GM18502 (cell line): ENCODE results near the gene AHRR.
"Not testable (repeated sequence)": the region's sequence is repeated elsewhere in the genome, so short reads cannot be mapped to it uniquely, and the experiment has no call there.

Source experiments
- ATAC-seq: cut with Tn5 transposase; IDR thresholded peaks from one replicate; pipeline ENCODE4 v1.9.1; 2021; ENCODE audit warnings: mild to moderate bottlenecking; ENCODE audit not compliant: unreplicated experiment, poor library complexity

Gene AHRR

DNA sequence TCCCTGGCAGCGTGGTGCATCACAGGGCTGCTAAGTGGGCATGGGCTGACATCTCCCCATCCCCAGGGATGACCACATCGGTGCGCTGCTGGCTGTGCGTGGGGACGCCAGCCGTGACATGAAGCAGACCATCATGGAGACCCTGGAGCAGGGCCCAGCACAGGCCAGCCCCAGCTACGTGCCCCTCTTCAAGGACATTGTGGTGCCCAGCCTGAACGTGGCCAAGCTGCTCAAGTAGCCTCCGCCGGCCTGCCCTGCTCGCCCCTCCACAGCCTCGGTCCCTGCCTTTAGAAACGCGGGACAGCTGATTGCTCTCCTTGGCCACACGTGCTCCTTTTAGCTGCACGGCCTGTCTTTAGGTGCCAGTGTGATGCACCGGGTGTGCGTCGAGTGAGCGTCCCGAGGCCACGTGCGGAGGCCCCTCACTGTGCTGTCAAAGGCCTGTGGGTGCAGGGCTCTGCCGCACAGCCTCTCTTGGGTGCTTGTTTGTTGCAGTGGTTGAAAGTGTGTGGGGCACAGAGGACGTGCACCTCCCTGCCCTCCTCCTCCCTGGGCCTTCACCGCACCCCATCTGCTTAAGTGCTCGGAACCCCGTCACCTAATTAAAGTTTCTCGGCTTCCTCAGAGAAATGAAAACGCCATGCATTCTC lies 145.3 kb downstream of the AHRR start:
- no peak for ATAC-seq

DNA sequence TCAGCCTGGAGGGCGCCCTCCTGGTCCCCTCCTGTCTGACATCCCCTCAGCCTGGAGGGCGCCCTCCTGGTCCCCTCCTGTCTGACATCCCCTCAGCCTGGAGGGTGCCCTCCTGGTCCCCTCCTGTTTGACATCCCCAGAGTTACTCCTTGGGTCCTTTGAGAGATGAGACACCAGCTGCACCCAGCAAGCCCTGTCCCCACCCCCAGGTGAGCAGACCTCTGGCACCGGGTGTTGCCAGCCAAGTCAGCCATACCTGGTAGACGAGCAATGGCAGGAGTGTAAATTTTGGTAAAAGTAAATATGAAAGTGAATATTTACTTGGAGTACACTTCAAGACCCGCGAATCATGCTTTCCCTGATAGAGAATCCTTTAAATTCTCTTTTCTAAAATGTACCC lies 146.9 kb downstream of the AHRR start:
- ATAC-seq: no peak

DNA sequence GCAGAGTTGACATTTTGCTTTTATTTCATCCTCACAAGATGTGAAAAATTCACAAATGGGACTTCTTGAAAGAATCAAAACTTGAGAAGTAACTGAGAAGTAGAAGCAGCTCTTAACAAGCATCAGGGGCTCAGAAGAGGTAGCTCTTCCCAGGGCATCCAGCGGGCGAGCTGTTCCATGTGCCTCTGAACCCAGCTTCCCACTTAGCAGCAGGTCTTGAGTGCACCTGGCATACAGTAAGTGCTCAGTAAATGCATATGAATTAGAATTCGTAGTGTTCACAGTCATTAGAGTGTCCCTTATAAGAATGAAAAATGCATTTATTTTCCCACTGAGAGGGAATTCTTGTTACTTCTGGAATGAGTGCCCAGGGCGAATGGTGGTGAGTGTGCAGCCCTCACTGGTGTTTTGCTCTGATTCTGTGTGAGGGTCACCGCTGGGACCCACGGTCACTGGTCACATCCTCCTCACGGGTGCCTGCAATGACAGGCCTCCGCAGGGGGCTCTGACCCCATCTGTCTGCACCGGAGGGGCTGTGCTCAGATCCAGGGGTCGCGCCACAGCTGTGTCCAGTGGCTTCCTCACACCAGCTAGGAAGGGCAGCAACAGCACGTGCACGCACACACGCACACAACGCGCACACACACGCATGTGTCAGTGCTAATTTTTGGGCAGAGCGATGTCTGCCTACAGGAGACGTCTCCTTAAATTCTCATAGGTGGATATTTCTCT lies 148.4 kb downstream of the AHRR start:
- ATAC-seq: no peak

DNA sequence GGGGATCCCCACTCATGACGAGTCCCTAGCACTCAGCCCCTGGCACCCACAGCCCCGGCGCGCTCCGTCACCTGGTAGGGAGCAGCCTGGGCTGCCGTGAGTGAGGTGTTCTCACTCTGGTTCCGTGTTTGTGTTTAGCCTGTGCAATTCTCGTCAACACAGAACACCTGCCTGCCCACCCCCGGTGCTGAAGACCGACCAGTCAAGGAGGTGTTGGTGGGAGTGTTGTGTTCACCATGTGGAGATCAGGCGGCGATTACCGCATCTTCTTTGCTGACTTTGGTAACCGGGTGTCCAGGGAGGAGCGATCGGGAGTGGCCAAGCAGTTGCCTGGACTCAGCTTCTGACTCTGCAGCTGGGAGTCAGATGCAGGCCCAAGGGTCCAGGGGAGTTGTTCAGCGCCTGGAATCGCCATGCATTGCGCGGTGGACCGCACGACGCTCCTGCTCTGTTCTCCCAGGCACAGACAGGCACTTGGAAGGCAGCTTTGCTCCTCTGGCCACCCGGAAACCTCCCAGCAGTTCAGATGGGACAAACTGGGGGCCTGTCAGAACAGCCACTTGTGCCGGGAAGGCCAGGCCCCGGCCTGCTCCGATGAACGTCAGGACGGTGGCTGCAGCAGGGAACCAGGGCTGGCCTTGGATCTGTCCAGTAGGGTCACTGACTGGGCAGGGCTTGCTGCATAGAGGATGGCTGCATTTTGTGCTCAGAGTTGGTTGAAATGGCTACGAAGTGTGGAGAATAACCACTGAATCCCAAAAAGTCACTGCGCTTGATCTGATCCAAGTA lies 149.6 kb downstream of the AHRR start:
- ATAC-seq: no peak

DNA sequence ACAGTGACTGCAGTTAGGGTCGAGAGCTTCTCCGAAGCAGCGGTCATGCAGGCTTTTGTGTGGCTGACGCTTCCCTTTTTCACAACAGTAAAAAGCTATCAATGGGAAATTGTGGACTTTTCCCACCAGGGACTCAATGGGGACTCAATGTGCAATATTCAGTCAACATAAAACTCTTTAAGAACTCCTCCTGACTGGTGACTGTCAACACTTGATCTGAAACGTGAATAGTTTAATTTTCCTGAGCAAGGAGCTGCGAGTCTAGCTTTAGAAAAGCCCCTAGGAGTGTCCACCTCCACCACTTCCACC lies 150.2 kb downstream of the AHRR start:
- no peak for ATAC-seq

DNA sequence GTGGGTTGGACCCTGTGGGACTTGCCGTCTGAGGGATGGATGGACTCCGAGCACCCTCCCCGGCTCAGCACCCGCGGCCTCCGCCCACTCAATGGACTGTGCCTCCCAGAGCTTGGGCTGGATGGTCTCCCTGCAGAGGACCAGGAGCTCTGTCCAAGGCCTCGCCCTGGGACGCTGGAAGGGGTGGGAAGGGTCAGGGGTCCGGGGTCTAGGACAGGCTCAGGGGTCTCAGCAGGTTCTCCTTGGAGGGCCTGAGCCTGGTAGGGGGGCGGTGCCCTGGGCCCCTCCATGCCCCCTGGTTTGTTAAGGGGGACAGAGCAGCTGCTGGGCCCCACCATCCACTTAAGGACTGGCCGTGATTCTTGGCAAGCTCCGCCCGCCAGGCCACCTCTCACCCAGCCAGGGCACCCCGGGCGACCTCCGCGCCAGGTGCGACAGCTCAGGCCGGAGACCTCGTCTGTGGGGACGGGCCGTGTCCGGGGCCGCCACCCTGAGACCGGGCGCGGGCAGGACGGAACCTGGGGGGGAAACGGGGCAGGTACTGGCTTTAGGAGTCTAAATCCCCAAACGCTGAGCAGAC lies 150.7 kb downstream of the AHRR start:
- ATAC-seq: peak; percentile 22

DNA sequence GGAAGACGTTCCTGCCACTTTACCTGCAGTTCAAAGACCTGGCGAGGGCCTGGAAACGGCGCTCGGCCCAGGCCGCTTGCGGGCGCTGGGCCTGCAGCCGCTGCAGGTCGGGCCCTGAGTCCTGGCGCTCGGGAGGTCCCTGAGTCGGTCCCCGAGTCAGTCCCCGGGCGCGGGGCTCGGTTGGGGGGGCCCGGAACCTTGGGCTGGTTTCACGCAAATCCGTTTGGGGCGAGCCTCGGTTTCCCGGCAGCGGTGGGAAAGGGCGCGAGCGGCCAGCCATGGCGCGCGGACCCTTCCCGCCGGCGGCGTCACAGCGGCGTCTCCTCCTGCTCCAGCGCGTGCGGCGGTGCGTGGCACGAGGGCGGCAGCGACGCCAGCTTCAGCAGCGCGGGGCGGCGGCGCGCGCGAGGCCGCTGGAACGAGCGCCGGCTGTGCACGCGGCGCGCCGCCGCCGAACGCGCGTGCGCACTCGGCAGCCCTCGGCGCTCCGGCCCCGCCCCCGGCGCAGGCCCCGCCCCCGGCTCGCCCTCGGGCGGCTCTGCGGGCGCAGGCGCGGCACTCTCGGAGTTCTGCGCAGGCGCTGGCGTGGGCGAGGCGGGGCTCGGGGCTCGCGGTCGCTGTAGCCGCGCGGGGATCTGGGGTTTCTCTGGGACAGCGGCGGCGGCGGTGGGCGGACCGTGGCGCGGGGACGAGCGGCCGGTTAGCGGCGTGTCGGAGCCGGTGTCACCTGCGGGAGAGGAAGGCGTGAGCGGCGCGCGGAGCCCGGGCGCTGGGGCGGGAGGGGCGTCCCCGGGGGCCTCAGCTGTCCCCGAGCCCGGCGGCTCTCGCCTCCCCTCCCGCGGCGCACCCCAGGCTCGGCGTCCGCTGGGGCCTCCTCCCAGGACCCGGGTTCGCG lies 151.4 kb downstream of the AHRR start:
- ATAC-seq: peak; percentile 73

DNA sequence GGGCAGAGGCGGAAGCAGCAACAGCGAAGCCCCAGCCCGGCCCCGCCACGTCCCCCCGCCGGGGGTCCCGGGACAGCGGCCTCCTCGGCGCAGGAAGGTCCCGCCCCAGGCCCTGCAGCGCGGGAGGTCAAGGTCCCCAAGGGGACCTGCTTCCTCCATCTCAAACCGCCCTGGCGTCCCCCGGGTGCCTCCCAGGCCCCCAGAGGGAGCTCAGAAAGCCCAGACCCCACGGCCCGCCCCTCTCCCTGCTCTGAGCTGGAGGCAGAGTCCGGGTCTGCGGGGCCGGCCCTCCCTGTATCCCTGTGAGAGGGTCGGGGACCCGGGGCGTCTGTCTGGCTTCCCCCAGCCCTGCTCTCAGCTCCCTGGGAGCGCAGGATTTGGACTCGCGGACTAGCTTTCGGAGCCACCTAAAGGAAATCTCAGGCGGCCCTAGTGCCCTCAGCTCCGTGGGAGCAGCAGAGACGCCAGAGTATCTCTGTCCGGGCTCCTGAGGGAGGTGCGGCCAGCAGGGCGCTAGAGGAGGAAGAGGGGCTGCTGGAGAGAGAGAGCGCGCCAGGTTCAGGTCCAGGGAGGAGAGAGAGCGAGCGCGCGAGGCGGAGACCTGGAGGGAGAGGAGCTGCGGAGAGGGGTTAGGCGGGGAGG lies 152.2 kb downstream of the AHRR start:
- peak; percentile 28 for ATAC-seq

DNA sequence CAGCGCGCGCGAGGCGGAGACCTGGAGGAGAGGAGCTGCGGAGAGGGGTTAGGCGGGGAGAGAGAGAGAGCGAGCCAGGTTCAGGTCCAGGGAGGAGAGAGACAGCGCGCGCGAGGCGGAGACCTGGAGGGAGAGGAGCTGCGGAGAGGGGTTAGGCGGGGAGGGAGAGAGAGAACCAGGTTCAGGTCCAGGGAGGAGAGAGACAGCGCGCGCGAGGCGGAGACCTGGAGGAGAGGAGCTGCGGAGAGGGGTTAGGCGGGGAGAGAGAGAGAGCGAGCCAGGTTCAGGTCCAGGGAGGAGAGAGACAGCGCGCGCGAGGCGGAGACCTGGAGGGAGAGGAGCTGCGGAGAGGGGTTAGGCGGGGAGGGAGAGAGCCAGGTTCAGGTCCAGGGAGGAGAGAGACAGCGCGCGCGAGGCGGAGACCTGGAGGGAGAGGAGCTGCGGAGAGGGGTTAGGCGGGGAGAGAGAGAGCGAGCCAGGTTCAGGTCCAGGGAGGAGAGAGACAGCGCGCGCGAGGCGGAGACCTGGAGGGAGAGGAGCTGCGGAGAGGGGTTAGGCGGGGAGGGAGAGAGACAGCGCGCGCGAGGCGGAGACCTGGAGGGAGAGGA lies 152.8 kb downstream of the AHRR start:
- not testable (repeated sequence) for ATAC-seq

DNA sequence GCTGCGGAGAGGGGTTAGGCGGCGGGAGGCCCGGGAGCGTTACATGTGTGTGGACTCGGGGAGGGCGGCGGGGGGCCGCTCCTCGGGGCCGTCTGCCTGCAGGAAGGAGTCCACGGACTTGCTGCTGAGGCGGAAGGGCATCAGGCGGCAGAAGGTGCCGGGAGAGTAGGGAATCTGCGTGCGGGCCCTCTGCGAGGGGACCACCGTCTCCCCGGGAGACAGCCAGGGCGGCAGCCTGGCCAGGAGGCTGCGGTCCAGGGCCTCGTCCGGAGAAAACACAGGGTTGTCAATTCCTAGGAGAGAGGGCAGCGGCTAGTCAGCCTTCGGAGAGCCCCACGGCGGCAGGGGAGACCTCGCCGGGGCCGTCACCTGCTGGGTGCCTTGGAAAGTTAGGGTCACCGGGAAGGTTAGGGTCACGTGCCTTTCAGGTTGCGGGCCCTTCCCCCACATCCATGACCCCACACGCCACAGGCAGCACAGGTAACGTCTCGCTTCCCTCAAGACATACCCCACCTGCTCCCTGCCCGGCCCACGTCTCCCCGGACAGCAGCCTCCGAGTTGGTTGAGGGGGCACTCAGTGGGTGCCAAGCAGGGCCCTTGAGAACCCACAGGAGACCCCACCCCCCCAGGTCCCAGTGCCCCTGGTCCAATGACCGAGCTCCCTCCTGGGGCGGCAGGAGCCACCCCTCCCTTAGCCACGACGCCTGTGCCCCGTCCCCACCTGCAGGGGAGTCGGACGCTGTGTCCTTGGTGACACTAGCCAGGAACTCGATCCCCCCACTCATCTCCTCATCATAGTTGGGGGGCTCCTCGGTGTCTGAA lies 153.5 kb downstream of the AHRR start:
- ATAC-seq: no peak

DNA sequence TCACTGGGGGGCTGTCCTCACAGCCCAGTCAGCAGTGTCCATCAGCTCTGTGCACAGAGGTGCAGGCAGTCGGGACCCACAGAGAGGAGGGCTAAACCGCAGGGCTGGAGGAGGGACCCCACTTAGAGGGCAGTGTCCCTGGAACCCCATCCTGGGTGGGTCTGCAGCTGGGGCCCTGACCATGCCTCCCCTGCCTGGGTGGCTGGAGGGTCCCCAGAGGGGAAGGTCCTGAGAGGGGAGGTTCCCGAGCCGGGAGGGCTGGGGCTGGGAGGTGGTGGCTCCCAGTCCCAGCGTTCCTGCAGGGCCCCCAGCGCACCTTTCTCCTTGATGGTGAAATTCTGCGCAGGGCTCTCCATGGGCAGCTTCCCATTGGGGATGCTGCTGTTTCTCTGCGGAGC lies 154.2 kb downstream of the AHRR start:
- ATAC-seq: no peak

DNA sequence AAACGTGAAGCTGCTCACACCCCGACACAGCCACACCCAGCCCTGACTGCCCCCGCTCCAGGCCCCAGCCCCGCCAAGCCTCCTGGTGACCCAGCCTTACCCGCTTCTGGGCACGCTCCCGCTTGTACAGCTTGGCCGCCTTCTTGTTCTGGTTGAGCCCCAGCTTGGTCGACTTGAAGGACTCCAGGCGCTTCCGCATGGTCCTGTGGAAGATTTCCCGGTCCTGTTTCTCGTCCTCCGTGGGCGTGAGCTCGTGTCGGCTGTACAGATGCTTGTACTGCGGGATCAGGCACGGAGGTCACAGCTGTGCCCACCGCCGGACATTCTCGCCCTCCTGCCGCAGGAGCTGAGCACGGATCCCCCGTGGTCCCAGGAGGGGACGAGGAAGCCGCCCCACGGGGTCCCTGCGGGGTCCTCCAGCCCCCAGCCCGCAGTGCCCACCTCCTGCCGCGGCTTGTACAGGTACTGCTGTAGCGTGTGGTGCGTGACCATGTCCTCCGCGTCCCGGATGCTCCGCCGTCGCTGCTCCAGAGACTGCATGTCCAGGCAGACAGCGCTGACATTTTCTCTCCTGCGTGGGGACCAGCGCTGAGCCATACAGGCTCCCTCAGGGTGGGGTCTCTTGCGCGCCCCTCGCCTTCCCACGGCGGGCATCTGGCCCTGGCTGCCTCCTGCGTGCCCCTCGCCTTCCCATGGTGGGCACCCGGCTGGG lies 154.7 kb downstream of the AHRR start:
- ATAC-seq: no peak

DNA sequence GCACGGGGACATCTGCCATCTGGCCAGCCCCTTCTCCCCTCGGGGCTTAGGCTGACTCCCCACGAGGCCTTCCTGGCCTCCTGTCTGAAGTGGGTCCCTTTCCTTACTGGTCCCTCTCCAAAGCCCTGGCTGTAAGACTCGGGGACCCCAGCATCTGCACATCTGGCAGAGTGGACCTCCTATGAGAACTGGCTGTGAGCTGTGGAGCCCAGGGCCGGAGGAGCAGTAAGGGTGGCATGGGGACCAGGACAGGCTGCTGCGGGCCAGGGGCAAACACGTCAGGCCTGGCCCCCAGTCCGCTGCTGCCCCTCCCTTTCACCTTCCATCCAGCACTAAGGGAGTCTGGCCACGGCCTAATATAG lies 155.3 kb downstream of the AHRR start:
- no peak for ATAC-seq

DNA sequence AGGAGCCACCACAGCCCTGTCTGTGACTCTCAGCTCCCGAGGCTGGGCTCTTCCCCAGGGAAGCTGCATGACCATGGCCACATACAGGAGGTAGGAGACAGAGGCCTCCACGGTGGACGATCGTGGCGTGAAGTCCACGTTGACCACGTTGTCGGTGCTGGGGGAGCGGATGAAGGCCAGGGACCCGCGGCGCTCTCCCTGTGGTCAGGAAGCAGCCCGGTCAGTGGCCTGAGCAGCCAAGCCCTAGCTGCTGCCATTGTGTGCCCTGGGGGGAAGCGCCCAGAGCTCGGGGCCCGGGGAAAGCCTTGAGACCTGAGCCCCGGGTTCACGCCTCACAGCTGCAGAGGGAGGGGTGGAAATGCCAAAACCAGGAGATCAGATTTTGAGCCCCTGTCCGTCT lies 155.7 kb downstream of the AHRR start:
- ATAC-seq: no peak

DNA sequence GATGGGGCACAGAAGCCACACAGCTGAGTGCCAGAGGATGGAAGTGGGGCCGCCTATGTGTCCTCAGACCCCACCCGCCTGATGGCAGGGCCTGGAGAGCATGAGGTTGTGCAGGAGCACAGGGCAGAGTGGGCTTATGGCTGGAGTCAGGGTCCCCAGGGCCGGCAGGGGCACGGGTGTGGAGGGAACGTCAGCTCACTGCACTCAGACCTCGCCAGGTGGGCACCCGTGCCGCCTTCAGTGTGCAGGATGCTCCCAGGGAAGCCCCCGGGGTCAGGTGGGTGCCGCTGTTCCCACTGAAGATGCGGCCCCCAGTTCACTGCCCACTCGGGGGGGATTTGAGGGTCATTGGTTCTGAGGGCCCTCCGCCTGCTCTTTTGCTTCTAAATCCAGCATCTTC lies 156.4 kb downstream of the AHRR start:
- ATAC-seq: no peak

DNA sequence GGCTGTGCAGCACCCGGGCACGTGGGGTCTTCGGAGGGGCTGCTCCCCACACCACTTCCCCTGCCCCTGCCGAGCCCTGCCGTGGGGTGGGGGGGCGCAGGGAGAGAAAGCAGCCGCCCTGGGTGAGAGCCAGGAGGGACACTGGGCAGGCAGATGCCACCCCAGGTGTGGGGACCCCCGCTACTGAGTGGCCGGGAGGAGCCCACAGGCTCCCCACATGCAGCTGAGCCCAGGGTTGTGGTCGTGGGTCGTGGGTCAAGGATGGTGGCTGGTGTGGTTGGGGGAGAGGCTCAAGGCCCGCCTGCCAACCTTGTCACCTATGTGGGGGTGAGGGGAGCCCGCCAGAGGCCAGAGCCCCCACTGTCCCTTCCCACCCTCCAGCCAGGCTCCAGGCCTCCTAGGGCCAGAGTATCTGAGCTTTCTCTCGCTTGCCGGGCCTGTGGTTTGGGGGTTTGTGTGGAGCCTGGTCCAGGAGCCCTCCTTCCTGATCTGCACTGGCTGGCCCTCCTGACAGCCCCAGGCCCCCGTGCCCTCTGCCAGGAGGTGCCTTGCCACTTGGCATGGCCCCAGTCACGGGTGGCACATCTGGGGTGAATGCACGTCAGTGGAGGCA lies 157.0 kb downstream of the AHRR start:
- no peak for ATAC-seq

DNA sequence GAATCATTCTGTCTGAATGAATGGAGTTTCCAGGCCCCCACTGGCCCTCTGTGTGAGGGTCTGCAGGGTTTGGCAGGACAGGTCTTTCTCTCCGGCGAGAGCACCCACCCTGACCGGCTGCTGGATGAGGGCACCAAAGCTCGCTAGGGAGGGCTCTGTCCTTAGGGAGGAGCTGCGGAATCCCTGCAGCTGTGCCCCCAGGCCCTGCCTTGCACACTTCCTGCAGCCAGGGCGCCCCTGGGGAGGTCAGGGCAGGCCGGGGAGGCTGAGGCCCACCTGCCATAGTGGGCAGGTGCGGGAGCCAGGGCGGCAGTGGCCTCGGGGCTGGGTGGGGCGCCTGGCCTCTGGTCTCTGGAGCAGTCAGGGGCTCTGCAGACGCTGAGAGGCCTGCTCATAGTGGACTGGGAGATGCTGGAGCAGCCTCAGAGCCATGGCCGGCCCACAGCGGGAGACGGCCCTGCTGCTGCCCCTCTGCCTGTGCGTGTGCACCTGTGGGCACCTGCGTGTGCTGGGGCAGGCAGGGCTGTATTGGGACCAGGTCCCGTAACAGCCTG lies 157.5 kb downstream of the AHRR start:
- ATAC-seq: no peak
